Fibroblast of mammary gland (primary cell): Measurements from ENCODE around the gene FASTKD3.

Experiments
- DNase-seq: peaks from one replicate; pipeline ENCODE4 v3.0.0-alpha.2; 2010; ENCODE audit warnings: low read depth
- H3K4me3 ChIP-seq: 2 replicates; pipeline ENCODE4 v1.5.1; 2011; ENCODE audit warnings: low read depth, mild to moderate bottlenecking, low read length, moderate library complexity; ENCODE audit not compliant: control insufficient read depth
- CTCF ChIP-seq: conservative IDR thresholded peaks from 2 replicates; pipeline ENCODE4 v1.5.1; 2011; ENCODE audit warnings: low read depth, low read length, inconsistent platforms; ENCODE audit not compliant: control insufficient read depth, insufficient read depth

FASTKD3 gene

GRCh38 chr5:7872517-7873130 lies 3.8 kb upstream of the FASTKD3 start:
- DNase-seq: no peak
- H3K4me3 ChIP-seq: no peak overlapping the region
- TF ChIP-seq CTCF: no peak

- TF ChIP-seq CTCF: no peak
- H3K4me3 ChIP-seq: no peak overlapping the region
- no peak for DNase-seq
Measured at GRCh38 chr5:7871653-7872052, 2.8 kb upstream of the FASTKD3 start.

- TF ChIP-seq CTCF: no peak
- no peak for DNase-seq
Measured at GRCh38 chr5:7869474-7870136, 774 bp upstream of the FASTKD3 start.

GRCh38 chr5:7868427-7868772 lies 431 bp downstream of the FASTKD3 start:
- TF ChIP-seq CTCF: no peak
- peak overlapping the region; percentile 74 for H3K4me3 ChIP-seq
- DNase-seq: no peak

More at GRCh38 chr5:7869474-7870136, 774 bp upstream of the FASTKD3 start:
- H3K4me3 ChIP-seq: peak overlapping the region; percentile 74

GRCh38 chr5:7867260-7867659 lies 1.6 kb downstream of the FASTKD3 start:
- no peak for TF ChIP-seq CTCF
- DNase-seq: no peak
- no peak overlapping the region for H3K4me3 ChIP-seq

GRCh38 chr5:7866196-7866595 lies 2.6 kb downstream of the FASTKD3 start:
- no peak for TF ChIP-seq CTCF
- H3K4me3 ChIP-seq: no peak overlapping the region
- no peak for DNase-seq
